Body of pancreas (tissue), 4 donors: Measurements from ENCODE around the gene NEURL1.

Experiments
- POLR2A ChIP-seq, 3 donors: fragments of 450-650 bp; IDR thresholded peaks; one replicate each; pipeline ENCODE4 v1.6.1; 2016; ENCODE audit warnings: antibody characterized with exemption in 3 of 3, mild to moderate bottlenecking in 2 of 3
- TF ChIP-seq, protein P1 (sequence below), 7 experiments: fragments of 450-650 bp in 4 of 7; fragments of 200-600 bp in 3 of 7; sonication (generic) in 3 of 7; IDR thresholded peaks; one replicate each; pipeline ENCODE4 v1.5.1; 2016 to 2019; ENCODE audit warnings: antibody characterized with exemption in 7 of 7

DNA sequence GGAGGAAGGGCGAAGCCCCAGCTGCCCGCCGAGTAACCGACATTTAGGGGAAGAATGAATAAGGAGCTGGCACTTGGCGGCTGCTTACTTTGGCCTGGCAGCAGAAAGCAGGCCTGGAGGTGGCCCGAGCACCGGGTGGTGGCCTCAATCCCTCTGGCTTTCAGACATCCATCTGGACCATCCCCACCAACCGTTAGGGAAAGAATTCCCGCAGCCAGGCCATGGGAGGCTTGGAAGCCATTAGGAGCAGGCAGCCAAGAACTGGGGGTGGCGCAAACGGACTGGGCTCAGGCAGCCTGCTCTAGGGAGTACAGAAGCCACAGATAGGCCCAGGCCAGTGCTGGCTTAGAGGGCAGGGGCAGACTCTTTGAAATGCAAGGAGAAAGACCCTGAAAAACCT lies 132.7 kb downstream of the NEURL1 start:
- TF ChIP-seq, protein P1, sequence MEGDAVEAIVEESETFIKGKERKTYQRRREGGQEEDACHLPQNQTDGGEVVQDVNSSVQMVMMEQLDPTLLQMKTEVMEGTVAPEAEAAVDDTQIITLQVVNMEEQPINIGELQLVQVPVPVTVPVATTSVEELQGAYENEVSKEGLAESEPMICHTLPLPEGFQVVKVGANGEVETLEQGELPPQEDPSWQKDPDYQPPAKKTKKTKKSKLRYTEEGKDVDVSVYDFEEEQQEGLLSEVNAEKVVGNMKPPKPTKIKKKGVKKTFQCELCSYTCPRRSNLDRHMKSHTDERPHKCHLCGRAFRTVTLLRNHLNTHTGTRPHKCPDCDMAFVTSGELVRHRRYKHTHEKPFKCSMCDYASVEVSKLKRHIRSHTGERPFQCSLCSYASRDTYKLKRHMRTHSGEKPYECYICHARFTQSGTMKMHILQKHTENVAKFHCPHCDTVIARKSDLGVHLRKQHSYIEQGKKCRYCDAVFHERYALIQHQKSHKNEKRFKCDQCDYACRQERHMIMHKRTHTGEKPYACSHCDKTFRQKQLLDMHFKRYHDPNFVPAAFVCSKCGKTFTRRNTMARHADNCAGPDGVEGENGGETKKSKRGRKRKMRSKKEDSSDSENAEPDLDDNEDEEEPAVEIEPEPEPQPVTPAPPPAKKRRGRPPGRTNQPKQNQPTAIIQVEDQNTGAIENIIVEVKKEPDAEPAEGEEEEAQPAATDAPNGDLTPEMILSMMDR (IDR thresholded peaks at IDR 0.05): no peak
- no peak for TF ChIP-seq POLR2A (IDR thresholded peaks at IDR 0.05)
